NCI-H1092 (cell line): ENCODE results near the gene MORC1.
"Not testable (repeated sequence)": the region's sequence is repeated elsewhere in the genome, so short reads cannot be mapped to it uniquely, and the experiment has no call there.

Source experiments
- DNase-seq: peaks from one replicate; lab custom pipeline; 2025; lab: John Stamatoyannopoulos, UW

MORC1 gene

DNA sequence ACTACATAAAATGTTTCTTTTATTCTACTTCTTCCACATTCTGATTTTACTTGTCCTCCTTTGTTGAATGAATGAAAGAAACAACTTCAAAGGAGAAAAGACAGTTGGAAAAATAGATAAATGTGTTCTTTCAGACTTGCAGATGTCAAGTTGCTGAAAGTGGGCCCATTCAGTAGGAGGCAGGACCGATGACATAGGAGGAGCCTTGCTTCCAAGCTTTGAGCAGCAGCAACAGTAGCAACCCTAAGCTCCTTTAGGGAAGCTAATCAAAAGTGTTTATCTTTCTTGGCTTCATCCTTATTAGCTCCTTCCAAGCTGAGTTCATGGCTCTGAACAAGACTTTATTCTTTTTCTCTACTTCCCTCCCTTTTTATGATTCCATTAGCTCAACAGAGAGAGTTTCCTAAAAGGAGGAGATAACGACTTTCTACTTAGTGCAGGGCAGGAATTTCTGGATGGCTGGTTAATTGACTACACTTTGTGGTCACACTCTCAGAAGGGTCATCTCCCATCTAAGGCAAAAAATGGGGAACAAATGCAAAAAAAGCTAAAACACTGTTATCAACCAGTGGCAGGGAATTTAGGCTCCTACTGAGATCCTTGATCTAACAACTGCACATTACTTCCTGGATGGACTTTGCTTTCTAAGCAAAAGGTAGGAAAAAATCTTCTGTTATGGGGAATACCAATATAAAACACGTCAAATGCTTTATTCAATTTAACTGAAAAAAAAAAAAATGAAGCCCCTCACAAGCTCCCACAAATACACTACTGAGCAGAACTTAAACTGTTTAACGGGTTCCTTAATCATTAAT lies 4.8 kb downstream of the MORC1 start:
- no peak for DNase-seq

- no peak for DNase-seq
These were observed 8.4 kb downstream of the MORC1 start for GRCh38 chr3:109109574-109109973.

DNA sequence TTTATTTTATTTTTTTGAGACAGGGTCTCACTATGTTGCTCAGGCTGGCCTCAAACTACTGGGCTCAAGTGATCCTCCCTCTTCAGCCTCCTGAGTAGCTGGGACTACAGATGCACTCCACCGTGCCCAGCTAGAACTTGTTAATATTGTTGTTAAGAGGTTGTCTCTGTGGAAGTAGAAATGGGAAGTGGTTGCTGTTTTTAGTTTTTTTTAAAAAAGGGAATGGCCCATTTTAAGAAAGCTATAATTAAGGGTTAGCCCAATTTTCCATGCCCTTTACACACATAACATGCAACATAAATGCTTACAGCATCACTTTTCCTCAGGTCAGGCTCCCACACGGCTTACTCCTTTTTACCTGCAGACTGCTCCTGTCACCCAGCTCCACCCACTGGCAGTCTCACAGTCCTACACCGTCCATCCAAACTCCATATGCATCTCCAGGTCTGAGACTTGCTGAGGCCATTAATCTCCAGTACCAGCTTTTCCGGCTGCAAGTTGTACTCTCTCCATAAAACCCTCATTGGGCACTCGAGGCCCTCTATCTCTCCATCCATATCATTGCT lies 19.8 kb downstream of the MORC1 start:
- DNase-seq: no peak

DNA sequence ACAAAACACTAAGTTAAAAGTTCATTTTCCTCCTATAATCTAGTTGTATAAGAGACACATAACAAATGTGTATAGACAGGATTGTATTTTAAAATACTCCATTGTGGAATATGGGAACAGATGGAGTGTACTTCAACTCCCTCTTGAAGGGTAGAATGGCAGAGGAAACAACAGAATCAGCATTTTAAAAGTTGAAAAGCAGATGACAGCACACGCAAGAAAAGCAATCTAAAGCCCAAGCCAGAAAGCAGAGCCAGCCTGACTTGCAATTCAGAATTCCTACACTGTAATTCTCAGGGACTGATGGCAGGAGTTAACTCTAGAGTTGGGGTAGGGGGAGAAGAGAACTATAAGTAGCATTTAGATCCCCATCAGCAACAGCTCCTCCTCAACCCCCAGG lies 22.8 kb downstream of the MORC1 start:
- no peak for DNase-seq

GRCh38 chr3:109093561-109093960 lies 24.4 kb downstream of the MORC1 start:
- no peak for DNase-seq

DNA sequence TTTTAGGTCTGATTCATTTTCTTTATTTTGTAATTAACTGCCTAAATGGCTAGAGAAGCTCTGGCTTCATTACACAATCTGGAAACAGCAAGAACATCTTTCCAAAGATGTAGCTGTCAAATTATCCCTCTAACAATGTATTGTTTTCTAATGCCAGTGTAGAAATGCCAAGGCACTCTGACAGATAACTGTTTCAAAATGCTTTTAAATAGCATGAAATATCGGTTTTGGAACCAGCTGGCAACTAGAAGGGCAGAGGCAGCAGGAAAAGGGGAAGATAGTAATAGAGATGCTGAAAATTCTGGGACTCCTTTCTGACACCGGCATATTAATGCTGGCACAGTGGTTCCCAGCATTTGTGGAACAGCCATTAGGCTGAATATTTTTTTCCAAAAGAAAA lies 26.1 kb downstream of the MORC1 start:
- no peak for DNase-seq

DNA sequence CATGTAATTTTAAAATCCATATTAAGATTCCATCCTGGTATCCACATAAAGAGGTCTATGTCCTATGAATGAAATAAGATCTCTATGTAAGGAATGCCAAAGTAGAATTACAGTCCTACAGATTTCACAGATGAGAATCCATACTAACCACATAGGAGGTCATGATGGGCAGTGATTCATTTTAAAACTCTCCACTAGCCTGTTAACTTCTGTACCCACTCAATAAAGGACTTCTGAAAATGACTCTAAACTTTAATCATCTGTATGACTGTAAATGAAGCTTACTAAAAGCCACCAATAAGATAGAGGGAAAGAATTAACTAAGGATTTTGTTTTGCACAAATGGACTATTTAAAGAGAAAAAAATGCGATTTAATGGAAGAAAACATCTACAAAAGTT lies 28.7 kb downstream of the MORC1 start:
- DNase-seq: no peak

GRCh38 chr3:109081746-109082510 lies 36.0 kb downstream of the MORC1 start:
- no peak for DNase-seq

- not testable (repeated sequence) for DNase-seq
These were observed 37.8 kb downstream of the MORC1 start for GRCh38 chr3:109080090-109080489.

GRCh38 chr3:109073116-109073515 lies 44.8 kb downstream of the MORC1 start:
- DNase-seq: no peak

- DNase-seq: no peak
These were observed 45.7 kb downstream of the MORC1 start for GRCh38 chr3:109072194-109072593.

DNA sequence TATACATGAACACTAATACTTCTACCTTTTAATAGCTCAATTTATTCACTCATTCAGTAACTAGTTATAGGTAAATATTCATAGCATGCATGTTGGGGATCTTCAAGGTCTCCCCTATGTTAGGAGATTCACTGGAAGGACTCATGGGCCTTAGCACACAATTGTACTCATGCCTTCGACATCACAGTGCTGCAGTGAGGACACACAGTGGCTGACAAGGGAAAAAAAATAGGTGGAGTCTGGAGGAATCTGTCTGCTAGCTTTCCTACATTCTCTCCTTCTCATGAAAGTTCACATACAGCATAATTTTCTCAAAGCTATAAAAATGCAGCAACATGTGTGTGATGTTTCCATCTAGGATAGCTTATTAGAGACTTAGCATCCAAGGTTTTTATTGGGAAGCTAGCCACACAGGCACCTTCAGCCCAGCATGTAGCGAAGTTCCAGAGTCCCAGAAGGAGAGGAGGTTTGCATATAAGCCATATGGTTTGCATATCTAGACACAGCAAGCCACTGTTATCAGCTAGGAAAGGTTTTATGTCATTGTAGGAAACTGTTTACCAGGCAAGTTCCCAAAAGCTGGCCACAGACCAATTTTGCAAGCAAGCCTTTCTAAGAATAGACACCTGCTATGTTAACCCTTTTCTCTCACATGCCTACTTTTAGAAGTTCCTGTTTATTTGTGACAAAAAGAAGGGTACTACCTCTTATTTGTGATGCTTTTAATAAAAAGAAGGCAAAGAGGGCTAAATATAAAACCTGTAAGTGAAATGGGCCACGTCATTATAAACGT lies 46.4 kb downstream of the MORC1 start:
- DNase-seq: no peak

DNA sequence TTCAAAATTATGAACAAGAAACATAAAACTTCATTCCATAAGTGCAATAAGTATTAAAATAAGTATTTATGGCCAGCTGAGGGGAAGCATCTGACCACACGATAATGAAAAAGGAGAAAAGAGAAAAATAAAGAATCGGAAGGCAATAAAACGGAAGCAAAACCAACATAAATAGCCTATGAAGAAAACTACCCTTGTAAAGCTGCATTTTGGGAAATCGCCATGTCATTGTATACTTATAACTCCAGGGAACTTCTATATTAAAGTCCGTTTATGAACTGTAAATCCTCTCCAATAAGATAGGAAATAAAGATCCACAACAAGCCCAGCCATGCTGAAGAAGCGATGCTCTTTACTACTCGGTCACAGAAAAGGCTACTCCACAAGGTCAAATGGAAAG lies 47.7 kb downstream of the MORC1 start:
- no peak for DNase-seq

GRCh38 chr3:109066864-109067263 lies 51.1 kb downstream of the MORC1 start:
- DNase-seq: no peak

- DNase-seq: no peak
These were observed 58.7 kb downstream of the MORC1 start for GRCh38 chr3:109059264-109059663.

DNA sequence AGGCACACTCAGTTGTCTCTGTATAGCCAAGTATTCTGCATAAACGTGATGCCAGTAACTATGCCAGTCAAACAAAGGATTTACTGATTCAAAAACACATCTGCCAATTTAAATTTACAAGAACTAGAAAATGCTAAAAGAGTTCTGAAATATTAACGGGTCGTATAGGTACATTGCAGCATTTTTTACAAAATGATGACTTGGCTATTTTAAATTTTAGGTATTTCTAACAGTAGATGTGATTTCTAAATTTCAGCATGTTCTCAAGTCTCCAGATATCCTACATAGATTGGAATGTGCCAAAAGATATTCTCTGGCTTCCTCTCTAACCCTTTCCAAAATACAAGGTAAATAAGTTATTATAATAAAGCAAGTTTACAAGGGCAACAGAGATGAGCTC lies 60.3 kb downstream of the MORC1 start:
- no peak for DNase-seq

DNA sequence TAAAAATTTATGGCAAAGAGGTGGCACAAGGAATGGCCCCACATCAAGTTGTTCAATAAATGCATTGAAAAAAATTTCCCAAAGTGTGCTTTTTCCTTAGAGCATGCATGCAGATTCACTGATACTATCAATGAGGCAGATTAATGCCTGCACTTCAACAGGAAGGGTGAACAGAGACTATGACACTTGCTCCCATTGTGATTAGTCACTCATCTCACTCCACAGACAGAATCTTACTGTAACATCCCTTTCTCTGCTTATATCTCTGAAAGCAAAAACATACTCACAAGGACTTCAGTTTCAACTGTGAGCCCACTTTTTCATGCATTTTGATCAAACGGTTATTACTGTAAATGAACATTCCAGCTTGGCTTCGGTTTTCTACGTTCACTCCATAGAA lies 60.9 kb downstream of the MORC1 start:
- no peak for DNase-seq

DNA sequence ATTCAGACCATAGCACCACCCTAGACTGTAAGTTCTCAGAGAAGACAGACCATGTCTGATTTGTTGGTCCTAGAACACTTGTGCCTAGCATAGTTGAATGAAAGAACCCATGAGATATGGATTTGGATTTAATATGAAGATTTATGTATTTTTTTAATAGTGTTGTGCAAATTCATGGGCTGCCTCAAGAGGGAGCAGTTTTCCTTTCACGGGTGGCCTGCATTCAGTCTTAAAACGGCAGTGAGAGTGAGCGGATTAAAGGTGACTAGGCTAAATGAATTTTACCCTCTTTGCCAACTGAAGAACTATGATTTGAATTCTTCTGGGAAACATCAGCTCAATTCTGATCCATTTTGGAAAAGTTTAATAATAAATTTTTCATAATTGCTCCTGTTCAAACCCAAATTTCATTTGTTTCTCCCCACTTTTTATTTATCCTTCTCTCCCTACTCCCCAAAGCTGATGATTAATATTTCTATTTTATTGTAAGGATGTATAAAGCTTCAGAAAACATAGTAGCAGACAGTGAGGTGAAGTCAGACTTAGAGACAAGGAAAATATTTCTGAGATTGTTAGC lies 67.3 kb downstream of the MORC1 start:
- DNase-seq: no peak

DNA sequence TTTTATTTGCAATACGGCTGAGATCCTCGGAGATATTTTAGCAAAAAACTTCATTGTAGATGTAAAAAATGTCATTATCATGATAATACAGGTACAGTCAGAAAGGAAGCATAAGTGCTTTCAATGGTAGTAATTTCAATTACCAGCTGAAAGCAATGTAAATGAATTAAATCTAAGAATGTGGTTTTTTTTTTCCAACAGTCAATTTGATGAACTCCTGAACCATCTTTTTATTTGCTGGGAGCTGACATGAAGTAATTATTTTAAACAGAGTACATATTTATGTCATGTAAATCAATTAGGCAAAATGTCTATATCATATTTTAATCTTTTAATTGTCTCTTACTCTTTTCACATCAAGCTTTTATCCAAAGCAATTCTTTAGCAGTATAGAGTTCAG lies 70.6 kb downstream of the MORC1 start:
- DNase-seq: no peak

DNA sequence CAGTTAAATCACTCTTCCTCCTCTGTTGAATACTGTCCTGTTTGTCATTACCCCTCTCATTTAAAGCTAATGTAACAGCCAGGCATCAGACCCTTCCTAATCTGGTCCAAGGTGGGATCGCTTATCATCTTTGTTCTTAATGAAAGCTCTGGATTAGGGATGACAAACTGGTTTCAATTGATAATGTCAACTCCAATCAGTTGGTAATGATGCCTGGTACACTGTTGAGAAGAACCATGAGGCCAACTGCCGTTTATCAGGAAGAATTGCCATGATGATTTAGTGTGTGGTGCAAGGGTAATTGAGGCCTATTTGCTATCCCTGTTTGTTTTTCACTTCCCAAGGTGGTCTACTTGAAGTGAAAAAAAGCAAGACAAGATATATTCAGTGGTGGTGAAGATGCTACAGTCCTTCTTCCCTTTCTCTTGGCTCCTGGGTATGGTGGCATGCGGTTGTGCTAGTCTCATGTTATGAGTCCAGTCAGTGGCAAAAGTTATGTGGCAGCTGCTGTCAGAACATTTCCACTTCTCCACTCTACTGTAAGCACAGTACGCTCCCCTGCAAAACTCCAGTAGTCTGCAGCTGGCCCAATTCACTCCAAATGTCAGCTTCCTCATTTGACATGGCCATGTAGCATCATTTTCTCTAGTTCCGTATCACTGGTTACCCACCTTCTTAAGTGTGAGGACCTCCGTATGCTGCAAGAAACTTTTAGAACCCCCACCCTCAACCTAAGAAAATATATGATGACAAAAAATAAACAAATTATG lies 72.5 kb downstream of the MORC1 start:
- no peak for DNase-seq

DNA sequence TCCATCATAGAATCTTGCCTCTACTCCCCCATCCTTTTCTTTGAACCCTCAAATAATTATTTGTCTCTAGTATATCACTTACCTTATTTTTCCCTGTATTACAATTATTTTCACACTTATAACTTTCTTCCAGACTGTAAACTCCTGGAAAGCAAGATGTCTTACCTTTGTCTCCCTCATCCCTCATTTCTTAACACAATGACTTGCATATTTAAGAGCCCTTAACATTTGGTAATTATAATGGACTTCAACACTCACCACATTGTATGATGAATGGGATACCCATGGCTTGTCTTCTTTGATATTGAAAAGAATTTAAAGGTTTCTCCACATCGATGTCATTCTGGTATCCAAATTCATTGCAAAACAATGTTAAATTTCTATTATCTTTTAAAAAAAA lies 82.9 kb downstream of the MORC1 start:
- no peak for DNase-seq
